ENCODE results near the gene KLF16.
"Not testable (repeated sequence)": the region's sequence is repeated elsewhere in the genome, so short reads cannot be mapped to it uniquely, and the experiment has no call there.

- TF ChIP-seq CTCF (IDR thresholded peaks at IDR 0.05) = peak in 1 of 6 experiments; percentile 8
- TF ChIP-seq POLR2A (IDR thresholded peaks at IDR 0.05) = not testable (repeated sequence)
Measured at GRCh38 chr19:1876496-1877279, 13.3 kb upstream of the KLF16 start.

Data from thyroid gland (tissue), 4 donors.